GM18868 (cell line): Measurements from ENCODE around the gene C4orf50.

Experiments used
- ATAC-seq: cut with Tn5 transposase; IDR thresholded peaks from one replicate; pipeline ENCODE4 v1.9.1; 2021; ENCODE audit warnings: mild to moderate bottlenecking, moderate library complexity; ENCODE audit not compliant: unreplicated experiment

C4orf50 gene

DNA sequence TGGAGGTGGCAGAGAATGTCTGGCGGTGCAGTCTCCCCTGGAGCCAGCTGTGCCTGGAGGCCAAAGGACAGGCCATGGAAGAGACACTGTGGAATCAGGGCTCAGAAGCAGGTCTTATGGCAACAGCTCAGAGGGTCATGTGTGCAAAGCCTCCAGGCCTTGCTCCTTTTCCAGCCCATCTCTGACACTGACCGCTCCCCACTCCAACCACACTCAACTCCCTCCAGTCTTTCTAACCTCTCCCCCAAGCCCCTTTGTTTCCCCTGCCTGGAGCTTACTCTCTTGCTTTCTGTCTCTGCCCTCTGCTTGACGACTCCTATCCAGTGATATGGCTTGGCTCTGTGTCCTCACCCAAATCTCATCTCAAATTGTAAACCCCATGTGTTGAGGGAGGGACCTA lies 91.1 kb downstream of the C4orf50 start:
- no peak for ATAC-seq

- ATAC-seq = no peak
Observed at GRCh38 chr4:5926598-5926997, 91.6 kb downstream of the C4orf50 start.

DNA sequence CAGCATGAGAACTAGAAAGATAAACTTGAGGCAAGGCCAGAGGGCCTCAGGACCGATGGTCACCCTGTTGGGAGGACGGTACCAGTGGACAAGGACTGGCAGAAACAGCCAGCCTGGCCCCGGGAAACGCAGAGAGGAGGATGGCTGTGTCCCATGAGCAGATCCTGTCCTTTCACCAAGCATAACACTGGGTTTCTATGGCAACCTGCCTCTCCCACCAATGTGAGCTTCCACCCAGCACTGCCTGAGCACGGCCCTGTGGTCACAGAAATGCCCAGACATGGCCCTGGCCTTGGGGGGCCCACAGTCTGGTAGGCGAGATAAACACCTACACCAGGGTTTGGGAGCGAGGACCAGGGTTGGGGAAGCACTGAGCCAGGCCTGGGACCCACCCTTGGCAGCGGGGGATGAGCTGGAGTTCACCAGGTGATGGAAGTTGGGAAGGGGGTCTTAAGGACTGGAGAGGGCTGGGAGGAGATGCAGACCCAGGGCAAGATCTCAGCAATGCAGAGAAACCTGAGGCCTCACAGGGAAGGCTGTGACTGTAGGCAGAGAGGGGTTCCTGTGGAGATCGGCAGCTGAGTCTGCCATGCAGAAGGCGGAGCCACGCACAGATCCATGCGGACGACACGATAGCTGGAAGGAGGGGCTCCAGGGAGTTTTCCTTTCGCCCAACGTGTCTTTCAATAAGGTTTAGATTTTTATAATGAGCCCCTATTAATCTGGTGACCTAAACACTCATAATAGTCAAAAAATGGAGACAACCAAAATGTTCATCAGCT lies 92.6 kb downstream of the C4orf50 start:
- ATAC-seq = no peak

DNA sequence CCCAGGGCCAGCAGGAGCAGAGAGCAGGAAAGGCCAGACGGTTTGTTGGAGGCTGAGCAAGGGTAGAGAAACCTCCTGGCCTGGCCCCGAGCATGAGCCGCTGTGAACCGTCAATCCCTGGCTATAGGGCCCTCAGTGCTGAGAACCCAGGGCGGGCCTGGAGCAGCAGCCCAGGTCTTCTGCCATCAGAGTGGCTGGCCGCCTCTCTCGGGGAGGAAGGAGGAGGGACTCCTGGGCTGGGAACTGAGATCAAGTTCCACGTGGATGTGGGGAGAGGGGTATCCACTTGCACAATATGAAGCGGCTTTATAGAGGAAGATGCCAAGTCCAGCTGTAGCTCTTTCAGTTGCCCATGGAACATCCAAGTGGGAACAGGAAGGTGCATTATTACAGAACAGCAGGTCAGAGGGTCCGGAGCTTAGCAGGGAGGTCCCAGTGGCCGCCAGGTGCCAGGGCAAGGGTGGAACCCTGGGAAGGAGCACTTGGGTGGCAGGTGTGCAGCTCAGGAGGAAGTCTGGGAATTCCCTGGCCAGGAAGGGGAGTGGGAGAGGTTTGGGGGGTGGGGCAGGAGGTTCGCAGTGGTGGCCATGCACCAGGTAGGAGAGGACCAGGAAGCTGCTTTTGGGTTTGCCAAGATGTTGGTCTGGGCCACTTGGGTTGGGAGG lies 93.6 kb downstream of the C4orf50 start:
- no peak for ATAC-seq

GRCh38 chr4:5923376-5923775 lies 94.9 kb downstream of the C4orf50 start:
- no peak for ATAC-seq

- no peak for ATAC-seq
Observed at GRCh38 chr4:5922556-5922955, 95.7 kb downstream of the C4orf50 start.

DNA sequence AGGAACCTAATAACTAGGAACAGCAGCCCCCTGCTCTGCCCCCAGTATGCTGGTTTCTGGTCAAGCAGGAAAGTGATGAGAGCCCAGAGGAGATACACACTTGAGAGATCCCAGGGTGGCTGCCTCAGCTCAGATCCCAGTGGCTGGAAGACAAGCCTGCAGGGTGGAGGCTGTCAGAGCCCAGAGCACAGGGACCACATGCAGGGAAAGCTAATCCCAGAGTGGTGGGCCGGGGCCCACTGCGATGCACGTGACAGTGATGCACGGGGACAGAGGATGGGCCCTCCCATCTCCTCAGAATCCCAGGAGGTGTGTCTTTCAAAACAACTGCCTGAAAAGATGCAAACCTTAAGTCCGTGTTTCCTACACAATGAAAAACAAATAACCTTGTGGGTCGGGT lies 96.2 kb downstream of the C4orf50 start:
- no peak for ATAC-seq

- no peak for ATAC-seq
Observed at GRCh38 chr4:5921101-5921980, 96.9 kb downstream of the C4orf50 start.

DNA sequence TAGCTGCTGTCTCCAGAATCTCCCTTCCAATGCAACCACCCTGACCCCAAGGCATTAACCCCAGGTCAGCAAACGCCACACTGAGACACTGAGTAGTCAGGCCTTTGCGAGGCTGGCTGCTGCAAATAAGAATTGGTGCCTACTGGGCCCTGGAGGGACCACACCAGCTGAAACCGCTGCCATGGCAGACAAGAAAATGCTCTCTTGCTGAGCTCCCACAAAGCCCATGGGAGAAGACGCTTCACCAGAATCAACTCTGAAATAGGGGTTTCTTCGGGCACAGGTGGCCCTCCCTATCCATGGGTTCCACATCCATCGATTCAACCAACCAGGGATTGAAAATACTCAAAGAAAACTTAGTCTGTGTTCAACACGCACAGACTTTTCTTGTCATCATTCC lies 98.7 kb downstream of the C4orf50 start:
- no peak for ATAC-seq

- no peak for ATAC-seq
Observed at GRCh38 chr4:5919044-5919443, 99.2 kb downstream of the C4orf50 start.

DNA sequence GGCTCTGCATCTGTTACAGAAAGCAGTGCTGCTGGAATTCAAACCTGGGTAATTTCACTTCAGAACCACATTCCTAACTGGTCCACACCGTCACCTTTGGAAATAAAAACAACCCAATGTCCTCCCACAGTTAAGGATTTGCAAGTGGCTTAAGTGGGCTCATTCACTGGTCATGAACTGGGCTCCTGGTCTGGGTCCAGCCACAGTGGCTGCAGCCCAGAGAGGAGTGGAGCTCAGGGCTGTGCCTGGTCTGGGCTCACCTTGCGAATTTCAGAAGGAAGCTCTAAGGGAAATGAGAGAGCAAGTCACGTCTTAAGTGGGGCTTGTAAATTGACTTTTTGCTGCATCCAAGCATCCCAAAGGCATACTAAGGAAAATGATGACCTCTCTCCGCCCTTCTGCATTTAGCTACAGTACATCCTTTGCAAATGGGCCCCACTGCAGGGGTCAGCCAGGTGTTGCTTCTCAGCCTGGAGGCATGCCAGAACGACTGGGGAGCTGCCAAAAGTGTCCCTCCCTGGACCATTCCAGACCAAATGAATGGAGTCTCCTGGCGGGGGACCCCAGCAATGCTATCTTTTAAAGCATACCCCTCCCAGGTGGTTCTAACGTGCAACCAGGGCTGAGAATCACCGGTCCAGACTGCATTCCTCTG lies 99.8 kb downstream of the C4orf50 start:
- no peak for ATAC-seq

- ATAC-seq = no peak
Observed at GRCh38 chr4:5917672-5918071, 100.6 kb downstream of the C4orf50 start.

DNA sequence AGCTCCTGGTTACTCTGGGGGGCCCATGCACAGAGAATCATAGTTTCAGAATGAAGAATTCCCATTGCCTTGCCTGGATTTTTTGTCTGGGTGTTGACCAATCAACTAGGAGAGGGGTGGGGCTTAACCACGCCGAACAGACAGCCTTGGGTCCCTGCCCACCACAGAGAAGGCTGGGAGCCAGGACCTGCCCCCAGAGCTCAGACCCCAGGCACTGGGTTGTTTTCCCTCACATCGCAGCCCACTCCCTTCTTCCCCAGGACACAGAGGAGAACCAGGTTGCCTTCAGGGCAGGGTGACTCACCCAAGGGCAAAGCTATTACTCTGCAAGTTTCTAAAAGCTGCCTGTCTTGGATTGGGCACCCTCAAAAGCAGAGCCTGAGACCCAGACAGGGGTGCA lies 102.0 kb downstream of the C4orf50 start:
- ATAC-seq = no peak

- ATAC-seq = no peak
Observed at GRCh38 chr4:5913454-5913853, 104.8 kb downstream of the C4orf50 start.

DNA sequence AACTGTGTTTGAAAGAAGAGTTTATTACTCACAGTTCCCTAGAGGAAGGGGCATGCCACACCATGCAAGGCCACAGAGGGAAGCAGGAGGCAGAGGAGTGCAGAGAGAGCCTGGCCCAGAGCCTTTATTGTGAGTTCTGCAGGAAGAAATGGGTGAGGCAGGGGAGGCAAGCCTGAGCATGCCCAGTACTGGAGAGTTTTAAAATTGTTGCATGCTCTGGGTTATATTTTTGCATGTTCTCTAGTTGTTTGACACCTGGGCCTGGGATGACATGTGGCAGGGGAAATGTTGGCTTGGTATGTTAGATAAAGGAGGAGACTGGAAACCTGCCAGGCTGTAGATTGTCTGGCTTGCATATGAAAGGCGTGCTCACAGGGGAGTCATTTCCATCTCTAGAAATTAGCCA lies 105.6 kb downstream of the C4orf50 start:
- ATAC-seq = no peak

- no peak for ATAC-seq
Observed at GRCh38 chr4:5908876-5909427, 109.3 kb downstream of the C4orf50 start.

DNA sequence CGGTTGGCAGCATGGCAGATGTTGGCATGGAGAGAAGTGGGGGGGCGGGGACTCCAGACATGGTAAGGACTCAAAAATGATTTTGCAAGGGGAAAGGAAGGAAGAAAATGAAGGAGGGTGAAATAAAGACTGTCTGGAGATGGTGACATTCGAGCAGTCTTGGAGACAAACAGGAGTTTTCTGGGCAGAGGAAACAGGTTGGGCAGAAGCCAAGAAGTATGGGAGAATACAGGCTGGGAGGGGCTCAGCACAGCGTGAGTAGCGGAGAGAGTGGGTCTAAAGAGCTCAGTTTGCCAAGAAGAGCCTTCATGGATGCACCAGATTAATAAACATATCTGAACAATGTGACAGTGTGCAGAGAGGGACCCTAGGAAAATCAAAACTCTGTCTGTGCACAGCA lies 112.0 kb downstream of the C4orf50 start:
- ATAC-seq = no peak

GRCh38 chr4:5905714-5906113 lies 112.5 kb downstream of the C4orf50 start:
- ATAC-seq = no peak

DNA sequence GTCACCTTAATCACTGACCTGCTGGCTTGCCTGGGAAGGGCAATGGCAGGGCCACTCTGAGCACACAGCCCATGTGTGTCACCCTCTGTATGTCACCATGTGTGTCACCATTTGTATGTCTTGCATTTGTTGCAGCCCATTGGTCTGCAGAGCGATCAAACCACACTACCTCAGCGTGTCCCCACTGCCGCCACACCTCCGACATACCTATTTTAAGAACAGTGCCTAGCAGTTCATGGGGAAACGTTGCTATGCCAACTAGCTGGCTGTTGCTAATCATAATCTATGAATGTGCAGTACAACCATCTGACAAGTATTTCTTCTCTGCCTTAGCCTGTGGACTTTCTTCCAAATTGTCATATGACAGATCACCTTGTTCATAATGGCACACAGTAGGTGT lies 117.4 kb downstream of the C4orf50 start:
- ATAC-seq = no peak

DNA sequence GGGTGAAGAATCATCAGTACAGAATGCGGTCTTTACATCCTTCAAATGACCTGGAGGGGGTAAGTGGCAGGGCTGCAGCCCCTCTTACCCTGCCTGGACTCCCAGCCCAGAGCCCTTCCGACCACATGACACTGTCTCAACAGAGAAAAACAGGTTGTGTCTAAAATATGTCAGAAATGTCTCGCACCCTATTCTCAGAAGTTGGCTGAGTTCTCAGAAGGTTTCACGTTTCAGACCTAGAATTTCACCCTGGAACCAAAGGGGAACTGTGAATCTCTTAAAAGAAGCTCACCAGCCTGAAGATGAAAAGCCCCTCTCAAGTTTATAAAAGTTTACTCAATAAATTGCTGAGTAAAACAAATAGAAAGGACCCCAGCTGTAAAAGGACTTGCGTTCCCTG lies 118.3 kb downstream of the C4orf50 start:
- ATAC-seq = no peak

DNA sequence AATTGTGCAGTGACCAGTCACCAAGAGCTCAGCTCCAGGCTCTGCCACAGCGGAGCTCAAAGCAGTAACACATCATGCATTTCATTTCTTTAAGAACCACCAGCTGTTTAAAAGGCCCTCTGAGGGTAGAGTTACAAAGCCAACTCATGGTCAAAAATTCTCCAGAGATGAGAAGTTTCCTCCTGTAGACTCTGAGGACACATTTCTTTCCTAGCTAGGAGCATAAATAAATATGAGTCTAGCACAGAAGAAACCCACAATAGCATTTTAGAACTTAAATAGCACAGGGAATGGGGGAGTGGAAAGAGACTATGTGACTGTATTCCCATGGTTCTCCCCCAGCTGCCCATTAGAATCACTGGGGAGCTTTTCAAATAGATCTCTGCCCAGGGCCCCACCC lies 118.8 kb downstream of the C4orf50 start:
- ATAC-seq = no peak
